AG09319 (cell line): ENCODE results near the gene GMIP.

ENCODE experiments used
- DNase-seq: peaks from one replicate; pipeline ENCODE4 v3.0.0-alpha.2; 2010; ENCODE audit warnings: low read depth; ENCODE audit errors: extremely low read depth
- TF ChIP-seq, protein P1 (sequence below): IDR thresholded peaks from 2 replicates; pipeline ENCODE4 v1.5.1; 2011; ENCODE audit warnings: low read depth, mild to moderate bottlenecking, inconsistent platforms, low read length, moderate library complexity

The GMIP gene

DNA sequence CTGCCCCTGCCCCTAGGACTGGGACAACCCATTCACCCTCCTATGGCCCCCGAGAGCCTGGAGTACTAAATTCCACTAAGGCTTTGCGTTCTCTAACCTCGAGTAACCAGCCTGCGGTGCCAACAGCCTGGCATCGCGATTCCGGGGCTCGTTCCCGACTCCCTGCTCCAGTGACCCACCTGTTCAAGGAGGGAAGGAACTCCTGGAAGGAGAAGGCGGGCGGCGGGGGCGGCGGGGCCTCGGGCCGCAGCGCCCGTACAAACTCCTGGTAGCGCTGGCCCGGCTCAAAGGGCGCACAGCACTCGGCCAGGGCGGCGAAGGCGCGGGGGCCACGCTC is 6.3 kb downstream of the GMIP start:
- TF ChIP-seq, protein P1, sequence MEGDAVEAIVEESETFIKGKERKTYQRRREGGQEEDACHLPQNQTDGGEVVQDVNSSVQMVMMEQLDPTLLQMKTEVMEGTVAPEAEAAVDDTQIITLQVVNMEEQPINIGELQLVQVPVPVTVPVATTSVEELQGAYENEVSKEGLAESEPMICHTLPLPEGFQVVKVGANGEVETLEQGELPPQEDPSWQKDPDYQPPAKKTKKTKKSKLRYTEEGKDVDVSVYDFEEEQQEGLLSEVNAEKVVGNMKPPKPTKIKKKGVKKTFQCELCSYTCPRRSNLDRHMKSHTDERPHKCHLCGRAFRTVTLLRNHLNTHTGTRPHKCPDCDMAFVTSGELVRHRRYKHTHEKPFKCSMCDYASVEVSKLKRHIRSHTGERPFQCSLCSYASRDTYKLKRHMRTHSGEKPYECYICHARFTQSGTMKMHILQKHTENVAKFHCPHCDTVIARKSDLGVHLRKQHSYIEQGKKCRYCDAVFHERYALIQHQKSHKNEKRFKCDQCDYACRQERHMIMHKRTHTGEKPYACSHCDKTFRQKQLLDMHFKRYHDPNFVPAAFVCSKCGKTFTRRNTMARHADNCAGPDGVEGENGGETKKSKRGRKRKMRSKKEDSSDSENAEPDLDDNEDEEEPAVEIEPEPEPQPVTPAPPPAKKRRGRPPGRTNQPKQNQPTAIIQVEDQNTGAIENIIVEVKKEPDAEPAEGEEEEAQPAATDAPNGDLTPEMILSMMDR, result no peak
- no peak for DNase-seq

DNA sequence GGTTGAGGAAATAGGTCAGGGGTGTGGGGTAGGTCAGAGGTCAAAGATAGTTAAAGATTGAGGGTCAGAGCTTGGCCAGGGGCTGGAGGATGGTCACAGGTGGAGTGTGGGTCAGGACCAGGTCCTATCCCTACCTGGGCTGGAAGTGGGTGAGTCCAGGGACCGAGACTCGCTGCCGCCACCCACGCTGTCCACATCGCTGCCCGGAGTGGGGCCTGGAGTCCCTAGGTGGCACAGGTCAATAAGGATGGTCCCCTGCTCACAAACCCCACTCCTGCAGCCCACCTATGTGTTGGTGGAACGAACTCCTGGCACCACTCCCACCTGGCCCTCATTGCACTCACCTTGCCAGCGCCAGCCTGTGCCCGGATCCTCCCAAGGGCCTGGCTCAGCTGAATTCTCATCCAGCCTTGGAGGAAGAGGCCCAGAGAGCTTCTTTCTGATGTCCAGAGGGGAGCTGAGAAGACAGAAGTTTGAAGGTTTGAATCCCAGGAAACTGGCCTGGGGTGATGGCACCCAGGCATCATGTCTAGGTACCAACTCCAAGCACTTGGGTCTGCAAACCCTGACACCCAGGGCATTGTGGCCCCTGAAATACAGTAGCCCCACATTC is 6.8 kb downstream of the GMIP start:
- TF ChIP-seq, protein P1, result no peak

DNA sequence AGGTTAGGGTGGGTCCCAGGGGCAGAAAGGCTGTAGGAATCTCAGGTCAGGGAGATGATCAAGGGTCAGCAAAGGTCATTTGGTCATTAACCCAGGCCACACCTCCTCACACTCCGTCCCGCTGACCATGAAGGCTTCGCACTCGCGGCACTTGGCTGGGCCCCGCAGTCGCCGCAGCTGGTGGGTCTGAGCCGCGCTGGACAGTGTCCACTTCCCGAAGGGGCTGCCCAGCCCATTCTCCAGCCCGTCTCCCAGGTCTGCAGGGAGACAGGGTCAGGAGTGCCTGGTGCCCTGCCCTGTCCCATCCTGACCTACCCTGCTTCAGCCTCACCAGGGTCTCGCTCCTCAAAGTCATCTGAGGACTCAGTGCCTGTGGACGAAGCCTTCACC is 8.1 kb downstream of the GMIP start:
- DNase-seq, result no peak
- TF ChIP-seq, protein P1, result no peak

More for the DNA sequence above, 6.8 kb downstream of the GMIP start:
- DNase-seq, result no peak

DNA sequence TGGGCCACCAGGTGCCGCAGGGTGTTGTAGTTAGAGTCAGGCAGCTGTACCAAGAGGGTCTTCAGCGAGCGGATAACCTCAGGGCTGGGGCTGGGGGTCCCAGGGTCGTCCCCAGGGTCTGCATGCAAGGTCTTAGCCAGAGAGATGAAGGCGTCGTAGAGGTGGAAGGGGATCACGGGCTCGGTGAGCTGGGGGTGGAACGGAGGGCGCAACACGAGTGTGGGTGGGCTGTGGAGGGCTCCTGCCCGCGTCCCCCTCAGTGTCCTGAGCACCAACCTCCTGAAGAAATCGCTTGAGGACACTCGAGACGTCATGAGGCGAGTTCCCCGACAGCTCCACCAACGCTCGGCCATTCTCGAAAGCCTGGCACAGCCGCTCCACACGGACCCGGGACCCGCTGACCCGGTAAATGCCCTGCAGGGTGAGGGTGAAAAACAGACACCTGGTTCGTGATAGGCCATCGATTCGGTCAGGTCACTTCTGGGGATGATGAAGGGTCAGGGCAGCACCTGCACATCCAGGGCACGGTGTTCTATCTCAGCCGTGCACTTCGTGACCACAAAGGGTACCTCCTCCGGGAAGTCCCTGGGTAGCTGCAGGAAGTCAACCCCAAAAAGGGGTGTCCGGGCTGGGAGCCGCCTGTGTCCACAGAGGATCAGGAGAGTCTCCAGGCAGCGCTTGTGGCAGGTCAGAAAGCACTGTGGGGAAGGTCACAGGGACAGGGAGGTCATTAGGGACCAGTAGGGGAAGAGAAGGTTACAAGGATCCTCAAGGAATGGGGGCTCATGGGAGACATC is 8.7 kb downstream of the GMIP start:
- DNase-seq, result no peak
- TF ChIP-seq, protein P1, result no peak

DNA sequence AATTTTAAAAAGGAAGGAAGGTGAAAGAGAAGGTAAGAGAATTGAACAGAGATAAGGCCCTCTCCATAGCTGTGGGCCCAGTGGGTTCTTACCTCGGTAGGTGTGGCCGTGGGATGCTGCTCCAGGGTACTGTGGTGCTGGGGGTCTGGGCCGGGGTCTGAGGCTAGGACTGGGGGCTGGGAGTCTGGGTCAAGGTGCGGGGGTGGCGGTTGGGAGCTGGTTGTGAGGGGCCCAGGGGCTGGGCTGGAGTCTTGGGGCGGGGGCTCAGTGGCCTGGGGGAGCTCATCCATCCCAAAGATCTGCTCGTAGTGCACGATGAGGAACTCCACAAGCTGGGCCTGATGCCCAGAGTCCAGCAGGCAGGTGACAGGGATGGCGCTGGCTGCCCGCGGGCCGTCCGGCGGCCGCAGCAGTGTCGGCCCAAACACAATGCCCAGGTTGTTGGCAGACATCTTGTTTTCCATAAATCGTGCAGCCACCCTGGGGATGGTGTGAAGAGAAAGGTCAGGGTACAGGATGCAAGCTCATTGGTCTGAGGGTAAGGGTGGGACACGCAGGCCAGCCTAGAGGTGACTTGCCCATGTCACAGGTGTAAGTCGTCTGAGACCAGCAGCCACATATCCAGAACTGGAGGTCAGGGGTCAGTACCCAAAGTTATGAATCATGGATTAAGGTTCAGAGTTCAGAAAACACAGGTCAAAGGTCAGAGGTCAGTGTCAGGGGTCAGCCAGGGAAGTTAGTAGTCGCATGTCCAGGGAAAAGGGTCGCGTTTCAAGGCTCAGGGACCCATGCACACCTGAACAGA is 9.5 kb downstream of the GMIP start:
- TF ChIP-seq, protein P1, result no peak
- no peak for DNase-seq

DNA sequence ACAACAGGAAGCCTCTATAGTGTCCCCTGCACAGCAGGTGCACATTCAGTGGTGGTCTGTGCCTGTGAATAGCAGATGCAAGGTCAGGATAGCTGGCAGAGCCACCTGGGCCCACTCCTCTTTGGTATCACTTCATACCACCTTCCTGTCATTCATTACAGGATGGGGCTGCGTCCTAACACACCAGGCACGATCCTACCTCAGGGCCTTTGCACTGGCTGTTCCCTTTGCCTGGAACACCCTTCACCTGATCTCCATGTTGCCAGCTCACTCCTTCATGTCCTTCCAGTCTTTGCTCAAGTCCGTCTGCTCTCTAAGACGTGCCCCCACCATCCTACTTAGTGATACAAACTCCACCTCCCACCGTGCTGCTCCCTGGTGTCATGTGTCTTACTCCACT is 10.8 kb downstream of the GMIP start:
- DNase-seq, result no peak
- TF ChIP-seq, protein P1, result no peak

DNA sequence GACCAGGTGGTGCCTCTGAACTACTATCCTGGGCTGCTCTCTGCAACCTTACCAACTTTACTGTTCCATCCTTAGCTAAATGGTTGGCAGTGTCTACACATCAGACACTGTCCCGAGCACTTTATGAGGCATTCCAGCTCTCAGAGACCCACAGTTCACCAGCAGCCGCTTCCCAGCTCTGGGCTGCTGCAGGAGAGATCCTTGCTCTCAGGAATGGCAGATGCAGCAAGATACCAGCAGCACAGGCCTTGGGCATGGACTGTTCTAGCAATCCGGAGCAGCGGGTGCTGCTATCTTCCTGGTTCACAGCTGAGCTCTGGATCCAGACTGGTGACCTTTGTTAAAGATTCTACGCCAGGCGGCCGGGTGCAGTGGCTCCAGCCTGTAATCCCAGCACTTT is 12.1 kb downstream of the GMIP start:
- TF ChIP-seq, protein P1, result no peak
- DNase-seq, result no peak
